MM.1S (cell line): ENCODE measurements around the gene TTBK1.

Experiments used
- EZH2 ChIP-seq: fragments of 300-600 bp; sonication (generic); optimal IDR thresholded peaks from 2 replicates; pipeline ENCODE3; 2017; ENCODE audit warnings: low read depth, mild to moderate bottlenecking, antibody characterized with exemption, low read length, mixed read lengths
- EZH2phosphoT487 ChIP-seq: fragments of 300-600 bp; sonication (generic); IDR thresholded peaks from 2 replicates; pipeline ENCODE4 v1.6.1; 2018; ENCODE audit warnings: antibody characterized with exemption, low read length
- TF ChIP-seq, protein P1 (sequence below): fragments of 300-600 bp; sonication (generic); IDR thresholded peaks from 2 replicates; pipeline ENCODE4 v1.5.1; 2016; ENCODE audit warnings: antibody characterized with exemption, low read length, mixed read lengths

DNA sequence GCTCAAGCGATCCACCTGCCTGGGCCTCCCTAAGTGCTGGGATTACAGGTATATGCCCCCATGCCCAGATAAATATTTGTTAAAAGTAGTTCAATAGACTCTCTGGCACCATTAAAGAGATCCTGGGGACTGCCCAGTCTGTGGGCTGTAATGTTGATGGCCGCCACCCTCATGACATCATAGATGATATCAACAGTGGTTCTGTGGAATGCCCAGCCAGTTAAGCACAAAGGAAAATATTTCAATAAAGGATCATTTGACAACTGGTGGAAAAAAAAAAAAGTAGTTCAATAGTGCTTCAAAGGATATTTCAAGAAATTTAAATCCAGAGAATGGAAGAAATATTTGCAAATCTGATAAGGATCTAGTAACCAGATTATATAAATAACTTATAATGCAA lies 66.9 kb downstream of the TTBK1 start:
- TF ChIP-seq, protein P1, sequence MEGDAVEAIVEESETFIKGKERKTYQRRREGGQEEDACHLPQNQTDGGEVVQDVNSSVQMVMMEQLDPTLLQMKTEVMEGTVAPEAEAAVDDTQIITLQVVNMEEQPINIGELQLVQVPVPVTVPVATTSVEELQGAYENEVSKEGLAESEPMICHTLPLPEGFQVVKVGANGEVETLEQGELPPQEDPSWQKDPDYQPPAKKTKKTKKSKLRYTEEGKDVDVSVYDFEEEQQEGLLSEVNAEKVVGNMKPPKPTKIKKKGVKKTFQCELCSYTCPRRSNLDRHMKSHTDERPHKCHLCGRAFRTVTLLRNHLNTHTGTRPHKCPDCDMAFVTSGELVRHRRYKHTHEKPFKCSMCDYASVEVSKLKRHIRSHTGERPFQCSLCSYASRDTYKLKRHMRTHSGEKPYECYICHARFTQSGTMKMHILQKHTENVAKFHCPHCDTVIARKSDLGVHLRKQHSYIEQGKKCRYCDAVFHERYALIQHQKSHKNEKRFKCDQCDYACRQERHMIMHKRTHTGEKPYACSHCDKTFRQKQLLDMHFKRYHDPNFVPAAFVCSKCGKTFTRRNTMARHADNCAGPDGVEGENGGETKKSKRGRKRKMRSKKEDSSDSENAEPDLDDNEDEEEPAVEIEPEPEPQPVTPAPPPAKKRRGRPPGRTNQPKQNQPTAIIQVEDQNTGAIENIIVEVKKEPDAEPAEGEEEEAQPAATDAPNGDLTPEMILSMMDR, result no peak
- TF ChIP-seq EZH2phosphoT487, result no peak
- no peak for TF ChIP-seq EZH2
